PFSK-1 (cell line): ENCODE data around the gene MFF.

ENCODE experiments used
- FOXP2 ChIP-seq: optimal IDR thresholded peaks from 2 replicates; pipeline ENCODE3; 2011; ENCODE audit warnings: borderline replicate concordance, control low read depth, inconsistent platforms; ENCODE audit not compliant: insufficient read depth; ENCODE audit errors: extremely low read length, extremely low read depth
- POLR2AphosphoS5 ChIP-seq: IDR thresholded peaks from 2 replicates; pipeline ENCODE4 v1.6.1; 2012; ENCODE audit warnings: low read depth, mild to moderate bottlenecking, control low read depth, low read length, moderate library complexity
- SIN3A ChIP-seq: IDR thresholded peaks from 2 replicates; pipeline ENCODE4 v1.6.1; 2012; ENCODE audit warnings: mild to moderate bottlenecking, low read length, moderate library complexity, borderline replicate concordance; ENCODE audit not compliant: insufficient read depth
- TAF1 ChIP-seq: IDR thresholded peaks from 2 replicates; pipeline ENCODE4 v1.6.1; 2012; ENCODE audit warnings: low read length, control low read depth, borderline replicate concordance; ENCODE audit not compliant: insufficient read depth

GRCh38 chr2:227367427-227367795 is 42.4 kb downstream of the MFF start:
- TF ChIP-seq POLR2AphosphoS5 (no peak), TAF1 (no peak), SIN3A (no peak), FOXP2 (no peak)
